H1 (cell line): Measurements from ENCODE around the gene GPR161. TPM values are rescaled to one million over a fixed set of nuclear protein-coding genes. Genes with fewer than 3 reads are reported as not detected.
A peak's percentile ranks its signal among the peaks of the same experiment; 100 is the strongest.

Experiments
- CTCF ChIA-PET: fragments of 300-600 bp; sonication (Branson Sonifier 250); formaldehyde crosslinking; loops from one replicate; lab custom pipeline; 2021; ENCODE audit not compliant: partially characterized antibody; lab: Charles Lee
- POLR2A ChIA-PET: fragments of 300-600 bp; sonication (Branson Sonifier 250); formaldehyde crosslinking; loops from one replicate; lab custom pipeline; 2021; ENCODE audit warnings: inconsistent platforms; ENCODE audit not compliant: partially characterized antibody; lab: Charles Lee
- DNase-seq, 2 experiments: peaks; one replicate each; pipeline versions ENCODE4 v3.0.0 to v3.0.0-alpha.2; 2010 to 2022; ENCODE audit warnings: low spot score in 2 of 2, low read depth in 1 of 2, mixed read lengths in 1 of 2
- FAIRE-seq: peaks from 2 replicates; lab custom pipeline; 2011; peaks lifted over from hg19 to GRCh38; lab: Jason Lieb, UNC
- H2AFZ ChIP-seq: 2 replicates; pipeline ENCODE4 v1.8.1; 2012; ENCODE audit warnings: low read length, inconsistent platforms
- H2AK5ac ChIP-seq: 2 replicates; pipeline ENCODE4 v1.6.1; 2013; ENCODE audit warnings: low read depth, low read length
- H2BK120ac ChIP-seq: replicated peaks from 2 replicates; pipeline ENCODE3; 2013; ENCODE audit warnings: low read depth, low read length, inconsistent platforms
- H2BK12ac ChIP-seq: 2 replicates; pipeline ENCODE4 v1.6.1; 2013; ENCODE audit warnings: low read depth, low read length
- H2BK15ac ChIP-seq: 2 replicates; pipeline ENCODE4 v1.6.1; 2013; ENCODE audit warnings: low read length
- H2BK20ac ChIP-seq: 2 replicates; pipeline ENCODE4 v1.6.1; 2013; ENCODE audit warnings: low read length
- H2BK5ac ChIP-seq: 2 replicates; pipeline ENCODE4 v1.6.1; 2013; ENCODE audit warnings: low read depth, low read length
- H3K14ac ChIP-seq: 2 replicates; pipeline ENCODE4 v1.6.1; 2013; ENCODE audit warnings: inconsistent platforms; ENCODE audit not compliant: insufficient read length
- H3K18ac ChIP-seq: 2 replicates; pipeline ENCODE4 v1.6.1; 2013; ENCODE audit warnings: low read length; ENCODE audit errors: extremely low read depth
- H3K23ac ChIP-seq: 2 replicates; pipeline ENCODE4 v1.6.1; 2013; ENCODE audit warnings: inconsistent platforms; ENCODE audit not compliant: insufficient read length
- H3K23me2 ChIP-seq: 2 replicates; pipeline ENCODE4 v1.6.1; 2013; ENCODE audit warnings: low read depth, low read length
- H3K27ac ChIP-seq: 2 replicates; pipeline ENCODE4 v1.6.1; 2011; ENCODE audit warnings: low read depth, low read length, inconsistent platforms
- H3K27me3 ChIP-seq, 4 experiments: replicated peaks in 1 of 4; 1 replicate in 1 of 4; 2 replicates in 3 of 4; pipeline versions ENCODE4 v1.6.1 to v1.8.1; 2011 to 2013; ENCODE audit warnings: low read length in 3 of 4, mild to moderate bottlenecking in 3 of 4, inconsistent platforms in 2 of 4, mixed read lengths in 2 of 4, moderate library complexity in 1 of 4; ENCODE audit not compliant: control insufficient read depth in 3 of 4, insufficient read depth in 3 of 4; ENCODE audit errors: extremely low read depth in 1 of 4
- H3K36me3 ChIP-seq, 4 experiments: 2 replicates each; pipeline versions ENCODE4 v1.6.1 to v1.8.1; 2011 to 2013; ENCODE audit warnings: mild to moderate bottlenecking in 4 of 4, low read length in 3 of 4, moderate library complexity in 2 of 4, control low read depth in 1 of 4, inconsistent platforms in 1 of 4; ENCODE audit not compliant: insufficient read depth in 4 of 4, control insufficient read depth in 2 of 4
- H3K4ac ChIP-seq: replicated peaks from 2 replicates; pipeline ENCODE3; 2013; ENCODE audit warnings: low read length, low read depth, mixed read lengths, inconsistent platforms; ENCODE audit not compliant: insufficient read length
- H3K4me1 ChIP-seq, 4 experiments: replicated peaks in 1 of 4; 1 replicate in 1 of 4; 2 replicates in 3 of 4; pipeline versions ENCODE4 v1.6.1 to v1.8.1; 2011 to 2013; ENCODE audit warnings: low read length in 3 of 4, inconsistent platforms in 2 of 4, mixed read lengths in 1 of 4; ENCODE audit not compliant: insufficient read depth in 4 of 4, control insufficient read depth in 3 of 4
- H3K4me2 ChIP-seq, 2 experiments: 2 replicates each; pipeline versions ENCODE4 v1.6.1 to v1.8.1; 2011 to 2013; ENCODE audit warnings: low read depth in 2 of 2, low read length in 2 of 2, control low read depth in 1 of 2, inconsistent platforms in 1 of 2, mild to moderate bottlenecking in 1 of 2; ENCODE audit not compliant: insufficient read depth in 1 of 2
- H3K4me3 ChIP-seq, 4 experiments: fragments of 200-600, 300-600 bp in 1 of 4; sonication (generic), shearing (Covaris generic), sonication (Bioruptor Twin) in 1 of 4; 2 replicates each; pipeline versions ENCODE4 v1.5.1 to v1.8.1; 2011 to 2016; ENCODE audit warnings: low read length in 4 of 4, low read depth in 3 of 4, control low read depth in 2 of 4, inconsistent platforms in 2 of 4, mild to moderate bottlenecking in 2 of 4, mixed read lengths in 1 of 4, moderate library complexity in 1 of 4; ENCODE audit not compliant: insufficient read depth in 2 of 4; ENCODE audit errors: extremely low read depth in 1 of 4
- H3K56ac ChIP-seq: replicated peaks from 2 replicates; pipeline ENCODE3; 2013; ENCODE audit warnings: low read depth, mild to moderate bottlenecking, mixed read lengths, low read length, inconsistent platforms; ENCODE audit not compliant: insufficient read length
- H3K79me1 ChIP-seq: 2 replicates; pipeline ENCODE4 v1.6.1; 2013; ENCODE audit warnings: low read depth, low read length, control low read depth
- H3K79me2 ChIP-seq, 2 experiments: 2 replicates each; pipeline versions ENCODE4 v1.6.1 to v1.8.1; 2012 to 2013; ENCODE audit warnings: low read length in 2 of 2, mild to moderate bottlenecking in 2 of 2, inconsistent platforms in 1 of 2; ENCODE audit not compliant: insufficient read depth in 2 of 2, control insufficient read depth in 1 of 2
- H3K9ac ChIP-seq, 4 experiments: replicated peaks in 1 of 4; 1 replicate in 1 of 4; 2 replicates in 3 of 4; pipeline versions ENCODE4 v1.6.1 to v1.8.1; 2011 to 2013; ENCODE audit warnings: low read depth in 3 of 4, low read length in 3 of 4, control low read depth in 2 of 4, mild to moderate bottlenecking in 2 of 4, moderate library complexity in 2 of 4, inconsistent platforms in 1 of 4; ENCODE audit errors: extremely low read depth in 1 of 4
- H3K9me3 ChIP-seq, 2 experiments: 2 replicates each; pipeline versions ENCODE4 v1.6.1 to v1.8.1; 2012 to 2013; ENCODE audit warnings: mild to moderate bottlenecking in 2 of 2, moderate library complexity in 2 of 2, control low read depth in 1 of 2, inconsistent platforms in 1 of 2, low read depth in 1 of 2, low read length in 1 of 2, mixed read lengths in 1 of 2; ENCODE audit not compliant: insufficient read depth in 2 of 2
- H4K20me1 ChIP-seq, 2 experiments: replicated peaks in 1 of 2; 2 replicates each; pipeline versions ENCODE3 to v1.8.1; 2011 to 2013; ENCODE audit warnings: inconsistent platforms in 2 of 2, low read length in 2 of 2, mild to moderate bottlenecking in 1 of 2; ENCODE audit not compliant: insufficient read depth in 2 of 2, control insufficient read depth in 1 of 2
- H4K5ac ChIP-seq: 2 replicates; pipeline ENCODE4 v1.6.1; 2013; ENCODE audit warnings: low read length, low read depth, mixed read lengths, inconsistent platforms; ENCODE audit not compliant: insufficient read length
- H4K8ac ChIP-seq: 2 replicates; pipeline ENCODE4 v1.8.0; 2013; ENCODE audit warnings: mild to moderate bottlenecking, moderate library complexity, low read length, inconsistent platforms; ENCODE audit not compliant: insufficient read depth; ENCODE audit errors: extremely low read depth
- H4K91ac ChIP-seq: replicated peaks from 2 replicates; pipeline ENCODE3; 2013; ENCODE audit warnings: low read length, mixed read lengths, inconsistent platforms; ENCODE audit not compliant: insufficient read length
- CTBP2 ChIP-seq: IDR thresholded peaks from 2 replicates; pipeline ENCODE4 v1.7.0; 2011; ENCODE audit warnings: borderline replicate concordance, mild to moderate bottlenecking, moderate library complexity, mixed read lengths, low read length; ENCODE audit not compliant: insufficient read depth, insufficient read length
- JUND ChIP-seq: IDR thresholded peaks from 2 replicates; pipeline ENCODE4 v1.6.1; 2011; ENCODE audit warnings: mild to moderate bottlenecking, improper control_type of control experiment, low read length
- MAX ChIP-seq: IDR thresholded peaks from 2 replicates; pipeline ENCODE4 v1.6.1; 2012; ENCODE audit warnings: inconsistent platforms
- SIN3A ChIP-seq, 2 experiments: IDR thresholded peaks in 1 of 2; conservative IDR thresholded peaks in 1 of 2; 2 replicates each; pipeline ENCODE4 v1.6.1; 2011 to 2012; ENCODE audit warnings: low read length in 2 of 2, improper control_type of control experiment in 1 of 2, low read depth in 1 of 2, mild to moderate bottlenecking in 1 of 2
- SIRT6 ChIP-seq: IDR thresholded peaks from one replicate; pipeline ENCODE4 v1.7.1; 2012; ENCODE audit warnings: low read length, inconsistent platforms
- SP4 ChIP-seq: IDR thresholded peaks from 2 replicates; pipeline ENCODE4 v1.6.1; 2012; ENCODE audit warnings: low read length, inconsistent platforms
- TBP ChIP-seq: IDR thresholded peaks from 2 replicates; pipeline ENCODE4 v1.6.1; 2011; ENCODE audit warnings: low read depth, low read length, improper control_type of control experiment
- WGBS, 2 experiments: shearing (Covaris generic) in 1 of 2; methylation state at CpG; one replicate each; pipeline versions ENCODE4 v1.1.6 to v1.1.7; 2013 to 2015; ENCODE audit warnings: low lambda C conversion rate in 2 of 2, mixed read lengths in 2 of 2, inconsistent platforms in 1 of 2, low coverage in 1 of 2, missing lambda C conversion rate in 1 of 2; ENCODE audit not compliant: insufficient replicate concordance in 2 of 2, insufficient coverage in 1 of 2, insufficient read length in 1 of 2; ENCODE audit errors: extremely low coverage in 1 of 2, missing lambda C conversion rate in 1 of 2; 5-methylcytosine and 5-hydroxymethylcytosine counted together
- polyA plus RNA-seq, 7 experiments: library from polyadenylated mRNA; depleted of rRNA in 3 of 7; stranded (reverse) in 5 of 7; unstranded in 2 of 7; fragments of >200 nt in 5 of 7; fragments of 200-250 nt in 2 of 7; gene quantifications; 1 replicate in 5 of 7; 2 replicates in 1 of 7; 4 replicates in 1 of 7; pipeline versions ENCODE4 v1.2.1 to v1.2.3, GENCODE V29; 2011 to 2013; ENCODE audit warnings: missing spikeins in 2 of 7, mixed read lengths in 2 of 7
- total RNA-seq: library from RNA; stranded (reverse); fragmentation: NEBNext Ultra II Directional; extraction: Animal tissue kit (Norgen Biotek cat#: 25700); gene quantifications from 2 replicates; pipeline ENCODE4 v1.2.1, GENCODE V29; 2021

GPR161 gene
- total and polyA plus RNA-seq, 2 of the 8 experiments (the other 6 are each of a cell fraction or from before 2014, with no cell fraction given): 13.7 to 16.8 TPM

GRCh38 chr1:168137515-168137821 is 738 bp upstream of the GPR161 start:
- H3K27me3 ChIP-seq: peaks cover 0 to 14% (median 10%) of the 10 kb centered on the region in 4 experiments; a peak in 5 of 7 replicates
- H3K9me3 ChIP-seq: no peaks in the 10 kb centered on the region
- 0 out of 2 replicates have a peak, but pooled peaks have one; percentile 8 for TF ChIP-seq TBP
- TF ChIP-seq SP4: no peak
- TF ChIP-seq JUND: no peak
- peak; percentile 53 for TF ChIP-seq CTBP2
- 0 out of 2 replicates have a peak, but pooled peaks have one; percentile 0 for TF ChIP-seq MAX
- TF ChIP-seq SIRT6: no peak
- TF ChIP-seq SIN3A (conservative IDR thresholded peaks at IDR 0.05 in 1 of 2, IDR thresholded peaks at IDR 0.05 in 1 of 2; ENCODE audit: low read depth in 1 of 2, low read length in 2 of 2): 0 out of 4 replicates have a peak, but pooled peaks of 1 of the 2 experiments have one; percentile 8
- H4K91ac ChIP-seq: no peak overlapping the region
- no peak overlapping the region for H2AK5ac ChIP-seq
- H4K8ac ChIP-seq: no peak overlapping the region
- H3K4me3 ChIP-seq: peak overlapping the region; percentile 61 to 83 (median 76)
- no peak overlapping the region for H3K4ac ChIP-seq
- H3K9ac ChIP-seq: peak overlapping the region in 3 of 4 experiments; percentile 15 to 63 (median 53); a peak in 2 of 7 replicates
- ChIA-PET POLR2A (no interaction called here), CTCF (interaction anchor here (1.4 to 1.5 kb wide), 2 partner anchors 8 to 50 kb away, joined by 4 to 7 read pairs; no protein-coding TSS in a partner anchor)
- peak overlapping the region; percentile 74 to 93 for H3K4me2 ChIP-seq
- no peak overlapping the region for H2BK120ac ChIP-seq
- no peaks in the 10 kb centered on the region for H3K36me3 ChIP-seq
- H4K20me1 ChIP-seq: peaks cover 0 to 8% of the 10 kb centered on the region in 2 experiments
- H2BK5ac ChIP-seq: no peak overlapping the region
- H3K4me1 ChIP-seq: peaks cover 3 to 10% (median 6%) of the 10 kb centered on the region in 4 experiments; a peak in 5 of 7 replicates
- peak overlapping the region; percentile 95; the same call in 1 of the 2 replicates for H3K18ac ChIP-seq
- H3K79me1 ChIP-seq: no peaks in the 10 kb centered on the region
- H3K27ac ChIP-seq: no peak overlapping the region
- H3K14ac ChIP-seq: no peak overlapping the region
- H3K56ac ChIP-seq: no peak overlapping the region
- peak overlapping the region; percentile 81 for H2AFZ ChIP-seq
- peak overlapping the region; percentile 87; the same call in 1 of the 2 replicates for H2BK12ac ChIP-seq
- peaks cover 0 to 4% of the 10 kb centered on the region in 2 experiments; a peak in 1 of 4 replicates for H3K79me2 ChIP-seq
- no peak overlapping the region for H3K23ac ChIP-seq
- no peak overlapping the region for H4K5ac ChIP-seq
- no peak overlapping the region for H2BK20ac ChIP-seq
- no peak overlapping the region for H2BK15ac ChIP-seq
- 1% methylated on average over 6 of the region's 6 CpGs; no CpG with 5 or more reads in 1 of the 2 experiments for WGBS, 2 experiments
- DNase-seq (no peak), FAIRE-seq (no peak)
- peaks cover 15% of the 10 kb centered on the region for H3K23me2 ChIP-seq
